PC-9 (cell line): ENCODE results near the gene SMAD6.

Source experiments
- CTCF ChIP-seq: fragments of 200-600 bp; sonication (generic); conservative IDR thresholded peaks from 2 replicates; pipeline ENCODE4 v1.6.1; 2017; ENCODE audit warnings: mixed run types, antibody characterized with exemption, mild to moderate bottlenecking, moderate library complexity
- EZH2 ChIP-seq: fragments of 200-600 bp; sonication (generic); IDR thresholded peaks from 2 replicates; pipeline ENCODE4 v1.8.0; 2017; ENCODE audit warnings: antibody characterized with exemption, low read depth

GRCh38 chr15:66708389-66708788 lies 6.4 kb downstream of the SMAD6 start:
- TF ChIP-seq CTCF: no peak
- no peak for TF ChIP-seq EZH2
